Aorta (tissue), 5 donors: Measurements from ENCODE around the gene AKAP6. TPM values are rescaled to one million over a fixed set of nuclear protein-coding genes. Genes with fewer than 3 reads are reported as not detected.

ENCODE experiments used
- ATAC-seq: fragments of 200-7000 bp; cut with Tn5 transposase; one replicate; pipeline ENCODE4 v1.9.1; 2022; ENCODE audit warnings: moderate library complexity; ENCODE audit not compliant: low FRiP score
- DNase-seq, 2 donors: peaks; one replicate each; pipeline ENCODE4 v3.0.0-alpha.2; 2020
- H3K27ac ChIP-seq, 2 donors: one replicate each; pipeline ENCODE4 v1.5.1; 2013; ENCODE audit warnings: low read length in 2 of 2, mild to moderate bottlenecking in 2 of 2, moderate library complexity in 2 of 2, control low read depth in 1 of 2, inconsistent platforms in 1 of 2, low read depth in 1 of 2
- H3K27me3 ChIP-seq, 2 donors: one replicate each; pipeline ENCODE4 v1.6.1; 2013; ENCODE audit warnings: control low read depth in 1 of 2, low read length in 1 of 2, mild to moderate bottlenecking in 1 of 2, moderate library complexity in 1 of 2; ENCODE audit not compliant: insufficient read depth in 2 of 2, control insufficient read depth in 1 of 2
- H3K36me3 ChIP-seq, 2 donors: one replicate each; pipeline ENCODE4 v1.6.1; 2013; ENCODE audit warnings: control low read depth in 1 of 2, low read length in 1 of 2, mild to moderate bottlenecking in 1 of 2; ENCODE audit not compliant: insufficient read depth in 2 of 2, control insufficient read depth in 1 of 2
- H3K4me1 ChIP-seq, 2 donors: one replicate each; pipeline ENCODE4 v1.6.1; 2013; ENCODE audit warnings: low read length in 2 of 2, control low read depth in 1 of 2, mild to moderate bottlenecking in 1 of 2, moderate library complexity in 1 of 2; ENCODE audit not compliant: insufficient read depth in 2 of 2, control insufficient read depth in 1 of 2
- H3K4me3 ChIP-seq, 2 donors: one replicate each; pipeline ENCODE4 v1.5.1; 2013; ENCODE audit warnings: low read length in 2 of 2, control low read depth in 1 of 2, mild to moderate bottlenecking in 1 of 2
- H3K9me3 ChIP-seq: one replicate; pipeline ENCODE4 v1.6.1; 2013; ENCODE audit warnings: mild to moderate bottlenecking, low read length; ENCODE audit not compliant: control insufficient read depth
- WGBS, 2 donors: extraction: QIAGEN DNeasy Blood & Tissue Kit; methylation state at CpG; one replicate each; pipeline ENCODE4 v1.1.7; 2013; 5-methylcytosine and 5-hydroxymethylcytosine counted together
- intact Hi-C, 2 donors: fragments of 100-400 bp; cut with DNase I; formaldehyde crosslinking; loops; one replicate each; pipeline versions ENCODE4 v1.14.2 to v1.15.0; 2022
- polyA plus RNA-seq, 2 donors: library from polyadenylated mRNA; stranded (reverse); fragments of 200-250 nt; gene quantifications; one replicate each; pipeline ENCODE4 v1.2.3, GENCODE V29; 2013
- total RNA-seq, 2 donors: library from RNA; stranded (reverse); fragmentation: NEBNext Ultra II Directional; extraction: Animal tissue kit (Norgen Biotek cat#: 25700); gene quantifications; one replicate each; pipeline ENCODE4 v1.2.1, GENCODE V29; 2021
- donor health status: healthy with polysubstance abuse.
- donor health status: Bipolar disorder and iron deficiency.
- donor health status: DM: no; HTN: no; CAD: no.
- donor health status: DM: no; HTN: no; CAD: no.
- donor health status: DM: yes; HTN: yes; CAD: no.

Gene AKAP6
- total and polyA plus RNA-seq, 4 donors: 7.4 to 211 (median 46.6) TPM

DNA sequence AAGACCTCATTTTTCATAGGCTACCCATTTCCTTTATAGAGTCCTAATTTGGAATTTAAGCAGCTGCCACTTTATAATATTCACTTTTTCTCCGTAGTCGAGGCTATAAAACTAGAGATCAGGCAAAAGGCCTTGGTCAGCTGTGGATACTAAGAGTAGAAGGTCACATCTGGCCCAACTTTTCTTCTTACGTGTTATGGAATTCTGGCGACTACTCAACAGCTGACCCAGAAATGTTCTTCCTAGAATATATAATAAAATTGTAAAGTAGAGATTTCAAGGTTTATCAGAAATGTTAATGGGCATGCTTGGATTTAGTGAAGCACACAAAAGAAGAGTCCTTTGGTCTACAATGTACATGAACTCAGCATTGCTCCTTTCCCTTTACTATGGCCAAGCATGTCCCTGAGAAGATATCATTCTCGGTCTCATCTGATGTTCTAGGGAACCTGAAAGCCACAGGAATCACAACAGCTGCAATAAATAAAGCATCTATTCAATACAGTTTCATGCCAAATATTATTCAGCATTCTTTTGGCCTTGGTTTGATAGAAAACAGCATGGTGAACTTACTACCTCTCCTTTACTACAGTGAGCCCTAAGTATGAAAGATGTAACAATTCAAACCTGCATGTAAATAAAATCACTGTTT lies 348.2 kb downstream of the AKAP6 start:
- Histone ChIP-seq H3K27ac (peak overlapping the region in 1 of 2 donors; percentile 70), H3K4me3 (no peak overlapping the region), H3K4me1 (peaks cover 3% of the 10 kb centered on the region in 2 donors), H3K9me3 (no peaks in the 10 kb centered on the region), H3K27me3 (no peaks in the 10 kb centered on the region), H3K36me3 (no peaks in the 10 kb centered on the region)
- no peak for ATAC-seq
- 81 to 83% methylated on average over 5 of the region's 5 CpGs for WGBS, 2 donors
- intact Hi-C loops: no loop called here
- no peak for DNase-seq

DNA sequence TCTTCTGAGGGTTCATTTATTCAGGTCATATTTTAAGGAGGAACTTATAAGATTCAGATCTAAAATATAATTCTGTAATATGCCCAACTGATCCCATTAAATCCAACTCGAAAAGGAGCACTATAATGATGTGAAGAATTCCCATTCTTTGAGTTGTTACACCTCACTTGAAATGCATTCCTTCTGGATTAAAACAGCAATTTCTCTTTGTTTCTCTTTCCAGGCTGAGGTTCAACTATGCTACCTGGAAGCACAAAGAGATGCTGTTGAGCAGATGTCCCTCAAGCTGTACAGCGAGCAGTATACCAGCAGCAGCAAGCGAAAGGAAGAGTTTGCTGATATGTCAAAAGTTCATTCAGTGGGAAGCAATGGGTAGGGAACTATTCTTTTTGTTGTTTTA lies 349.0 kb downstream of the AKAP6 start:
- DNase-seq (no peak), ATAC-seq (no peak)
- Histone ChIP-seq H3K27me3 (no peaks in the 10 kb centered on the region), H3K36me3 (no peaks in the 10 kb centered on the region), H3K4me1 (peaks cover 3% of the 10 kb centered on the region in 2 donors), H3K4me3 (no peak overlapping the region), H3K9me3 (no peaks in the 10 kb centered on the region), H3K27ac (peak overlapping the region in 1 of 2 donors; percentile 48)
- intact Hi-C loops: no loop called here
- WGBS, 2 donors: 92 to 93% methylated on average over 3 of the region's 3 CpGs

DNA sequence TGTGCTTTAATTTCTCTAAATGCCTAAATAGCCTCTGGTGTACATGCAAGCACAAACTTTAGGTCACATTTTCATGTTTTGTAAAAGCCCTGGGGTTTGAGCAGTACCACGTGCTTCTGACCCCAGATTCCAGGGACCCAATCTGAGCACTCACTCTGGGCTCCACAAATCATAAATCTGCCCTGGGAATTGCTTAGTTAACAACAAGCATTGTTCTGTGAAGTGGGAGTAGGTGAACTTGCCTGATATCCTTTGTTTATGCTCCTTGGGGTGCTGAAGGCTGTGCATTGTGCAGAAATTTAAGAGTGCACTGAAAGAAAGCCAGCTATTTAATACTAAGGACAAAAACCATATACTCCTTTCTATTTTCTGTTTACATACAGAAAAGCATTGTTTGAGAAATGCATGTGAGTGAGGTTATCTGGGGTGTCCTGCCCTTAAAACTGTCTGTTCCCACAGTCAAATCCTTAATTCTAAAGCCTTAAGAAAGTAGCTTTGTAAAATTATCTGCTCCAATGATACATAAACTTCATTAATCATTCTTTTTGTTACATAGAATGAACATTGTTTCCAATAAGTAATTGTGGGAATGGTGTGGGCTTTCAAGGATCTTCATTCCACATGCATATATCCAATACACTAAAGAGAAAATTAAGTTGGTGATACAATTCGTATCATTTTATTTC lies 351.0 kb downstream of the AKAP6 start:
- Histone ChIP-seq H3K4me1 (peaks cover 2 to 3% of the 10 kb centered on the region in 2 donors), H3K4me3 (no peak overlapping the region), H3K36me3 (no peaks in the 10 kb centered on the region), H3K27ac (no peak overlapping the region), H3K9me3 (no peaks in the 10 kb centered on the region), H3K27me3 (no peaks in the 10 kb centered on the region)
- DNase-seq: no peak
- 78 to 86% methylated on average over 2 of the region's 2 CpGs for WGBS, 2 donors
- ATAC-seq: no peak
- intact Hi-C loops: no loop called here

DNA sequence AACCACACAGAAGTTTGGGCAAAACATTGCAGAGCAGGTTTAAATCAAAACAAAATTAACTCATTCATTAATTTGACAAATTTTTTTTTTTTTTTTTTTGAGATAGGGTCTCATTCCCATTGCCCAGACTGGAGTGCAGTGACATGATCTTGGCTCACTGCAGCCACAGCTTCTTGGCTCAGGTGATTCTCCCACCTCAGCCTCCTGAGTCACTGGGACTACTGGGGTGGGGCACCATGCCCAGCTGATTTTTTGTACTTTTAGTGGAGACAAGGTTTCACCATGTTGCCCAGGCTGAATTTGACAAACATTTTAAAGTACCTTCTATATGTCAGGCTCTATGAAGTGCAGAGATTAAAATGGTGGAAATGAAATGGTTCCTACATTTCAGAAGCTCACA lies 352.5 kb downstream of the AKAP6 start:
- DNase-seq: no peak
- Histone ChIP-seq H3K9me3 (no peaks in the 10 kb centered on the region), H3K4me1 (peaks cover 2 to 3% of the 10 kb centered on the region in 2 donors), H3K27ac (no peak overlapping the region), H3K27me3 (no peaks in the 10 kb centered on the region), H3K36me3 (no peaks in the 10 kb centered on the region), H3K4me3 (no peak overlapping the region)
- ATAC-seq: no peak
- intact Hi-C loops: no loop called here

DNA sequence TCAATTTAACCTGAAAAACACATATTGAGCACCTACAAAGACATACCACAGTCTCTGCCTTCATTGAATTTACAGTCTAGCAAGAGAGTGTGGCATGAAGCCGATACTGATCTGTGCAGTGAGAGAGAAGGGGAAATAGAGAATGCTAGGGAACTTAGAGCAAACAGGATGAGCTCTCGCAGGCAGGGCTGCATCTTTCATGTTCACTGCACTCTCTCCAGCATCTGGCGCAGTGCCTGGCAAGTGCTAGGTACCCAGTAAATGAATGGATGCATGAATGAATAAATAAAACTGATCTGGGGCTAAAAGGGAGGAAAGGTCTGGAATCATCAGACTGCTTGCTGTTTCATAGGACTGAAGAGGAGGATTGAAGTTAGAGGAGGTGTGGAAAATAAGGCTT lies 353.1 kb downstream of the AKAP6 start:
- WGBS, 2 donors: 89 to 95% methylated on average over 3 of the region's 3 CpGs
- DNase-seq: peak in 1 of 2 donors; percentile 36
- no peaks in the 10 kb centered on the region for H3K9me3 ChIP-seq
- ATAC-seq: no peak
- H3K4me1 ChIP-seq: peaks cover 0 to 2% of the 10 kb centered on the region in 2 donors
- H3K27me3 ChIP-seq: no peaks in the 10 kb centered on the region
- H3K4me3 ChIP-seq: no peak overlapping the region
- H3K27ac ChIP-seq: no peak overlapping the region
- no peaks in the 10 kb centered on the region for H3K36me3 ChIP-seq
- intact Hi-C loops: no loop called here

DNA sequence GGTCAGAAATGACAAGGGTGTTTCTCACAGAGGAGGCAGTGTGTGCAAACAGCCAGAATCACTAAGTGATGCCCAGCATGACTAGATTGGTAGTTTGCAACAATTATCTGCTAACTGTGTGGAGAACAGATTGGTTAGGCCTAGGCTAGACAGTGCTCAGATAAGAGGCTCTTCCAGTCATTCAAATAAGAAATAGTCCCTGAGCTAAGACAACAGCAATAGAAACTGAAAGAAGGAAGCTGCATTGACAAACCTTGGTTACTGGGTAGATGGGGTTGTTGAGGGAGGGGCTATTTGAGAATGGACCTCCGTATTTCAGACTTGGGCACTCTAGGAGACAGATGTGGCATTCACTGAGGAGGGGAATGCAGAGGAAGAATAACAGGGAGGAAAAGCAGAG lies 354.6 kb downstream of the AKAP6 start:
- no peaks in the 10 kb centered on the region for H3K27me3 ChIP-seq
- no peaks in the 10 kb centered on the region for H3K9me3 ChIP-seq
- peaks cover 0 to 2% of the 10 kb centered on the region in 2 donors for H3K36me3 ChIP-seq
- H3K27ac ChIP-seq: no peak overlapping the region
- DNase-seq: no peak
- peaks cover 0 to 2% of the 10 kb centered on the region in 2 donors for H3K4me1 ChIP-seq
- intact Hi-C loops: no loop called here
- H3K4me3 ChIP-seq: no peak overlapping the region
- 77 to 80% methylated on average over 1 of the region's 1 CpG for WGBS, 2 donors
- ATAC-seq: no peak

DNA sequence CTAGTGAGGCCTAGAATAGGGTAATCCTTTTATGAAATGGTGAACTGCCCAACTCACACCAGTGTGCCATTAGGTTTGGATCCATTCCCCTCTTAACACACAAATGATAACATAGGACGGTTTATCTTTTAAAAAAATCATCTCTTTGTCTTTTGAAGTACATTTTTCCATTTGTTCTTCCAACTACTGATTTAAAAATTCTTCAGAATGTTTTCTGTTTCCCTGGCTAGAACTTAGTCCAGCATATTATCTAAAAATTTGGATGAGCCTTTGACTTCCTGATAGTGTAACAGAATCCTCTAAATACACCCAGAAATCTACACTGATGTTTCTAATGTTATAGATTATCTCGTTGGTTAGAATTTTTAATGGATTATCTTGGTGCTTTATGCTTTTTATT lies 359.8 kb downstream of the AKAP6 start:
- no peak for DNase-seq
- Histone ChIP-seq H3K27ac (no peak overlapping the region), H3K27me3 (no peaks in the 10 kb centered on the region), H3K4me3 (no peak overlapping the region), H3K9me3 (no peaks in the 10 kb centered on the region), H3K4me1 (no peaks in the 10 kb centered on the region), H3K36me3 (peaks cover 0 to 2% of the 10 kb centered on the region in 2 donors)
- WGBS, 2 donors: 23 to 30% methylated on average over 2 of the region's 2 CpGs
- ATAC-seq: no peak
- intact Hi-C loops: no loop called here

DNA sequence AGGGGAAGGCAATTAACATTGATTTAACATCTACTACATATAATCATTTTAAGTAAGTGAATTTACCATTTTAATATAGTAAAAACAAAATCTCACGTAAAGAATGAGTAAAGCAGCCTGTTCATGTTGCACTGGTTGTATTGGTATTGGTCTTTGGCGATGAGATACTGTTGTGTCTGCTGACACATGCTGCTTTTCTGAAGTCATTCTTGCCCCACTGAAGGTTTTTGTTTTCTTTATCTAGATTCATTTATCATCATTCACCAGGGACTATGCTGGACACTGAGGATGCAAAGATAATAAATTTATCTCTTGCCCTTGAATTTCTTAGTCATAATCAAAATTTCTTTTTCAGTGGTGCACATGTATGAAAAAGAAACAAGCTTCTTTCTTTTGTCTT lies 363.3 kb downstream of the AKAP6 start:
- no peak for ATAC-seq

DNA sequence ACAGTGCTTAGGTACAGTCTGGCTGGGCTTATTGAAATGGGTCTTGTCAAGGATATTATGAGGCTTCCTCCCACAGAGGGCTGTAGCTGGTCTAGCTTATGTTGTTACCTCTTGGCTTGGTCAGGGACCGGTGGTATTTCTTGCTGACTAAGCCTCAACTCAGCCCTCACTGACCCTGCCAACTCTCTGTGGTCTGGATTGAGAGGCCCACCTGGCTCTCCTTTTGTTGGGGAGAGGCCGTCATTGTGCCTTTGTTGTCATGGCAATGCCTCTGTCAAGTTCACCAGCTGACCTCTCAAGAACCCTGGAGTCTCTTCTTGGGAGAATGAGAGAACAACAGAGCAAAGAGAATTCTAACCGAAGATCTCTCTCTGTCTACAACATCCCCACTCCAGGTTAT lies 364.0 kb downstream of the AKAP6 start:
- no peaks in the 10 kb centered on the region for H3K27me3 ChIP-seq
- DNase-seq: no peak
- 77 to 80% methylated on average over 3 of the region's 3 CpGs for WGBS, 2 donors
- intact Hi-C loops: no loop called here
- H3K9me3 ChIP-seq: no peaks in the 10 kb centered on the region
- H3K27ac ChIP-seq: no peak overlapping the region
- H3K4me3 ChIP-seq: no peak overlapping the region
- H3K36me3 ChIP-seq: peaks cover 0 to 4% of the 10 kb centered on the region in 2 donors
- no peak for ATAC-seq
- H3K4me1 ChIP-seq: peaks cover 0 to 3% of the 10 kb centered on the region in 2 donors

More for the DNA sequence above, 363.3 kb downstream of the AKAP6 start:
- intact Hi-C loops: no loop called here
- WGBS, 2 donors: 90 to 95% methylated on average over 2 of the region's 2 CpGs
- H3K9me3 ChIP-seq: no peaks in the 10 kb centered on the region
- no peak for DNase-seq
- H3K36me3 ChIP-seq: peaks cover 0 to 4% of the 10 kb centered on the region in 2 donors
- no peak overlapping the region for H3K27ac ChIP-seq
- no peaks in the 10 kb centered on the region for H3K27me3 ChIP-seq
- H3K4me1 ChIP-seq: no peaks in the 10 kb centered on the region
- no peak overlapping the region for H3K4me3 ChIP-seq
